ENCODE results near the gene BCL7A.

The BCL7A gene

GRCh38 chr12:122076743-122077495, 55.2 kb downstream of the BCL7A start:
- CTCF ChIA-PET, result no interaction called here
- no peak overlapping the region for H3K4me3 ChIP-seq (ENCODE audit: low read depth, low read length)
- DNase-seq (ENCODE audit: low read depth, low spot score), result no peak
- TF ChIP-seq, protein P1, sequence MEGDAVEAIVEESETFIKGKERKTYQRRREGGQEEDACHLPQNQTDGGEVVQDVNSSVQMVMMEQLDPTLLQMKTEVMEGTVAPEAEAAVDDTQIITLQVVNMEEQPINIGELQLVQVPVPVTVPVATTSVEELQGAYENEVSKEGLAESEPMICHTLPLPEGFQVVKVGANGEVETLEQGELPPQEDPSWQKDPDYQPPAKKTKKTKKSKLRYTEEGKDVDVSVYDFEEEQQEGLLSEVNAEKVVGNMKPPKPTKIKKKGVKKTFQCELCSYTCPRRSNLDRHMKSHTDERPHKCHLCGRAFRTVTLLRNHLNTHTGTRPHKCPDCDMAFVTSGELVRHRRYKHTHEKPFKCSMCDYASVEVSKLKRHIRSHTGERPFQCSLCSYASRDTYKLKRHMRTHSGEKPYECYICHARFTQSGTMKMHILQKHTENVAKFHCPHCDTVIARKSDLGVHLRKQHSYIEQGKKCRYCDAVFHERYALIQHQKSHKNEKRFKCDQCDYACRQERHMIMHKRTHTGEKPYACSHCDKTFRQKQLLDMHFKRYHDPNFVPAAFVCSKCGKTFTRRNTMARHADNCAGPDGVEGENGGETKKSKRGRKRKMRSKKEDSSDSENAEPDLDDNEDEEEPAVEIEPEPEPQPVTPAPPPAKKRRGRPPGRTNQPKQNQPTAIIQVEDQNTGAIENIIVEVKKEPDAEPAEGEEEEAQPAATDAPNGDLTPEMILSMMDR (IDR thresholded peaks at IDR 0.05; ENCODE audit: insufficient read depth, low read length, missing control alignments), result no peak
- POLR2A ChIA-PET, result no interaction called here

GRCh38 chr12:122078141-122079032, 56.7 kb downstream of the BCL7A start, which contains the start of gene MLXIP:
Gene MLXIP, plus strand, starts transcription at chr12:122078756. Its CDS starts 98 bp downstream, at chr12:122078854.
- H3K4me3 ChIP-seq (ENCODE audit: low read depth, low read length), result peak within 1 kb of the TSS; percentile 86
- DNase-seq (ENCODE audit: low read depth, low spot score), result no peak
- TF ChIP-seq, protein P1 (IDR thresholded peaks at IDR 0.05; ENCODE audit: insufficient read depth, low read length, missing control alignments), result no peak
- CTCF ChIA-PET, result interaction anchor here (0.6 to 1.5 kb wide), 4 partner anchors 8 to 45 kb away, joined by 3 to 5 read pairs (median 3); no protein-coding TSS in a partner anchor
- POLR2A ChIA-PET, result interaction anchor here (0.7 to 3.7 kb wide), 8 partner anchors 11 to 274 kb away, joined by 3 to 25 read pairs (median 5); partner anchors contain the start of gene SETD1B

DNA sequence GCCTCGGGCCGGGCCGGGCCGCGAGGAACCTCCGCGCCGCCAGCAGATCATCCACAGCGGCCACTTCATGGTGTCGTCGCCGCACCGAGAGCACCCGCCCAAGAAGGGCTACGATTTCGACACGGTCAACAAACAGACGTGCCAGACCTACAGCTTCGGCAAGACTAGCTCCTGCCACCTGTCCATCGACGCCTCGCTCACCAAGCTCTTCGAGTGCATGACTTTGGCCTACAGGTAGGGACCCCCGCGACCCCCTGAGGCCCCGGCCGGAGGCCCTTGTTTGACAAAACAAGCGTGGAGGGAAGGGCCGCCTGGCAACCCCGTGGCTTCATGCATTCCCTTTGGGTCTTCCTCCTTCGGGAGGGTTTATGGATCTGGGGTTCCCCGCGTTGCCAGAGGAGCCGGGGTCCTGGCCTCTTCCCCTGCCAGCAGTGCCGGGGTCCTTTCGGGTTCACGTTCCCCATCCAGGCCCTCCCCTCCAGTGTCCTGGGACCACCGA, 57.4 kb downstream of the BCL7A start:
- no peak for DNase-seq (ENCODE audit: low read depth, low spot score)
- ChIA-PET CTCF (interaction anchor here (1.5 to 4.2 kb wide), 2 partner anchors 7 to 44 kb away, joined by 3 to 26 read pairs; no protein-coding TSS in a partner anchor), POLR2A (interaction anchor here (1.0 to 3.7 kb wide), 7 partner anchors 10 to 44 kb away, joined by 3 to 25 read pairs (median 5); no protein-coding TSS in a partner anchor)
- TF ChIP-seq, protein P1 (IDR thresholded peaks at IDR 0.05; ENCODE audit: insufficient read depth, low read length, missing control alignments), result no peak
- peak overlapping the region; percentile 86 for H3K4me3 ChIP-seq (ENCODE audit: low read depth, low read length)

GRCh38 chr12:122079532-122080081, 57.9 kb downstream of the BCL7A start:
- ChIA-PET CTCF (interaction anchor here (1.1 to 4.2 kb wide), 3 partner anchors 17 to 285 kb away, joined by 3 to 26 read pairs (median 8); no protein-coding TSS in a partner anchor), POLR2A (interaction anchor here (1.2 to 3.7 kb wide), 2 partner anchors 9 to 28 kb away, joined by 3 to 25 read pairs; no protein-coding TSS in a partner anchor)
- H3K4me3 ChIP-seq (ENCODE audit: low read depth, low read length), result peak overlapping the region; percentile 86
- TF ChIP-seq, protein P1 (IDR thresholded peaks at IDR 0.05; ENCODE audit: insufficient read depth, low read length, missing control alignments), result no peak
- no peak for DNase-seq (ENCODE audit: low read depth, low spot score)

DNA sequence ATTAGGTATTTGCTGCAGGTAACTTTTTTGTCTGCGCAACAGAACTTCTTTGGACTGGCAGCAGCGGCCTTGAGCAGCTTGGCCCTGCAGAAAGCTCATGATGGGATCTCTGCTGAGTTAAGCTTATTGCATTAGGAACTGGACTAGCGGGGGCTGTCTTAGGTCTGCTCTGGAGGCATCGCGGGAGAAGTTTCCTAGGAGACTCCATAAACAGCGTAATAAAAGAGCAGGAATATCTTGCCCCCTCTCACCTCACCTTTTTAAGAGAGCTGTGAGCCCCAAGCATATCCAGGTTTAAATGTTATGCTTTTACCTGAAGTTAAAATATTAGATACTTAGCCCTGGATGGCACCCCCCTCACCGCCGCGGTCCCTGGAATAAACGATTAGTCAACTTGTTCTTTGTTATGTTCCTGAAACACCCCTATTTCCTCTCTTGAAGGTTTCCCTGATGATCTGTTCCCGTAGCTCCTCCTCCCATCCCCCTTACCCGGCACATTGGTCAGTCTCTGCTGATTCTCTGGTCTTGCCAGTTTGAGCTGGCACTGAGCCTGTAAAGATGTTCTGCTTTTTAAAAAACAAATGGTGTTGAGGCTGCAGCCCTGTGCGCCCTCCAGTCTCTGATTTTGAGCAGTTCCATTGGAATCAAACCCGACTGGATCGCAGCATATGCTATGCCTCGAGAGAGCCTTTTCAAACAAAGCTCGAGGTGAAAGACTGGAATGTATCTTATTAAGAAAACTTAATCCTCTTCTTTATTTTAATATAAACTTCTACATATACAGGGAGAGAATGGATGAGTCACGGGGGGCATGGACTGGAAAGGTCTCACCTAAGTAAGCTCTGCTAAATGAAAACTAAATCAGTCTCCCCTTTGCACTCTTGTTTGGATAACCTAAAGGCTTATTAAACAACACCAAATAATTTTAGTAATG, 58.7 kb downstream of the BCL7A start:
- H3K4me3 ChIP-seq (ENCODE audit: low read depth, low read length), result peak overlapping the region; percentile 86
- CTCF ChIA-PET, result interaction anchor here (0.7 to 4.2 kb wide), 8 partner anchors 10 to 286 kb away, joined by 3 to 26 read pairs (median 4); no protein-coding TSS in a partner anchor
- POLR2A ChIA-PET, result interaction anchor here (1.2 to 3.7 kb wide), 4 partner anchors 9 to 27 kb away, joined by 3 to 25 read pairs (median 5); no protein-coding TSS in a partner anchor
- TF ChIP-seq, protein P1 (IDR thresholded peaks at IDR 0.05; ENCODE audit: insufficient read depth, low read length, missing control alignments), result no peak
- DNase-seq (ENCODE audit: low read depth, low spot score), result no peak
